Ishikawa (cell line): Measurements from ENCODE around the gene CD180.

Source experiments
- CEBPB ChIP-seq: IDR thresholded peaks from 2 replicates; pipeline ENCODE4 v1.6.1; 2012
- CREB1 ChIP-seq: IDR thresholded peaks from 2 replicates; pipeline ENCODE4 v1.6.1; 2012; ENCODE audit warnings: low read depth
- EGR1 ChIP-seq: IDR thresholded peaks from 2 replicates; pipeline ENCODE4 v1.6.1; 2012
- EP300 ChIP-seq: IDR thresholded peaks from 2 replicates; pipeline ENCODE4 v1.6.1; 2012; ENCODE audit warnings: borderline replicate concordance
- FOXM1 ChIP-seq: IDR thresholded peaks from 2 replicates; pipeline ENCODE4 v1.6.1; 2012; ENCODE audit warnings: low read depth, borderline replicate concordance
- MAX ChIP-seq: IDR thresholded peaks from 2 replicates; pipeline ENCODE4 v1.6.1; 2012
- NFIC ChIP-seq: IDR thresholded peaks from 2 replicates; pipeline ENCODE4 v1.6.1; 2012
- RAD21 ChIP-seq: IDR thresholded peaks from 2 replicates; pipeline ENCODE4 v1.6.1; 2012; ENCODE audit warnings: low read depth
- REST ChIP-seq: IDR thresholded peaks from 2 replicates; pipeline ENCODE4 v1.6.1; 2012; ENCODE audit warnings: low read depth, mild to moderate bottlenecking
- TAF1 ChIP-seq: IDR thresholded peaks from 2 replicates; pipeline ENCODE4 v1.6.1; 2012; ENCODE audit warnings: low read depth, mild to moderate bottlenecking
- TCF12 ChIP-seq: IDR thresholded peaks from 2 replicates; pipeline ENCODE4 v1.6.1; 2012; ENCODE audit warnings: low read depth
- TEAD4 ChIP-seq: IDR thresholded peaks from 2 replicates; pipeline ENCODE4 v1.6.1; 2012
- USF1 ChIP-seq: IDR thresholded peaks from 2 replicates; pipeline ENCODE4 v1.6.1; 2012
- YY1 ChIP-seq: IDR thresholded peaks from 2 replicates; pipeline ENCODE4 v1.6.1; 2012; ENCODE audit warnings: low read depth
- ZBTB7A ChIP-seq: IDR thresholded peaks from 2 replicates; pipeline ENCODE4 v1.6.1; 2012; ENCODE audit warnings: low read depth

CD180 gene

DNA sequence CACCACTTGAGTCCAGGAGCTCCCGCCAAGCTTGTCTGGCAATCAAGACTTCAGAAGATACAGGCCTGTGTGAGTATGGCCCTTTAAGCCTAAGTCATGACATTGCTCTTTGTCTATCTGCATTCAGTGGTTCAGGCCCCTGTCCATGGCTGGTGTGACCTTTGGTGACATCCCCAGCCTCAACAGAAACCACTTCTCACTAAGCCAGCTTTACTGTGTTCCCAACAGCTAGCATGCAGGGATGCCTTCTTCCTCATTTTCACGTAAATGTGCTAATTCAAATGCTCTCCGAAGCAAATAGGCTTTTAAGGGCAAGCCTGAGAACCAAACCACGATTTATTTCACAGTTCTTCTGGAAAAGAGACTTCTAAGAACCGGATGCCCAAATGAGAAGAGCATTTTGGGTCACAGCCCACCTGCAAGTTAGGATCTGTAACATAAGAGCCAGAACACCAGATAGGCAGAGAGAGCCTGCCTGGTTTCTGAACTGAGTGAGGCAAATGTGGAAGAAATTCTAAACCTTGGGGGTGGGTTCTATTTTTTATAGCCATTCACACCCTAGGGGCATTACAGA, 14.9 kb downstream of the CD180 start:
- TF ChIP-seq RAD21: no peak
- TF ChIP-seq FOXM1: no peak

- TF ChIP-seq TAF1: no peak
- no peak for TF ChIP-seq FOXM1
- TF ChIP-seq RAD21: no peak
- TF ChIP-seq NFIC: no peak
- no peak for TF ChIP-seq CREB1
- TF ChIP-seq REST: no peak
Observed at GRCh38 chr5:67179697-67180361, 16.8 kb downstream of the CD180 start.

- TF ChIP-seq YY1 (no peak), CEBPB (no peak), USF1 (no peak), EP300 (no peak), TEAD4 (no peak), MAX (no peak), NFIC (no peak), FOXM1 (no peak)
Observed at GRCh38 chr5:67178966-67179365, 17.6 kb downstream of the CD180 start.

DNA sequence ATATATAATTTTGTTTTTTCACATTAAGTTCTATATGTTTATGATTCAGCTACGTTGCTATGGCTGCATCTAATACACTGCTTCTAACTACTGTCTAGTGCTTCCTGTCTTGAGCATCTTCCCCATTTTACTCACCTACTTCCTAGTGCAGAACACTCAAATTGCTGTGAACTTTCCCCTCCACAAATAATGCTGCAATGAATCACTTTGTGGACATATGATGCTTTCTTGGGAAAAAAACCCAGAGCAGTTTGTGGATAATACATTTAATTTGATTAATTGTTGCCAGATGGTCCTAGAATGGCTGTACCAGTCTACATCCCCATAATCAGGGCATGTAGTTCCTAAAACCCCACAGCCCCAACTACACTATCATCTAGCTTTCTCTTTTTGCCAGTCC, 18.5 kb downstream of the CD180 start:
- TF ChIP-seq MAX (no peak), EGR1 (no peak), ZBTB7A (no peak), TAF1 (no peak), CREB1 (no peak), TEAD4 (no peak), NFIC (no peak), CEBPB (no peak), FOXM1 (no peak), YY1 (no peak), TCF12 (no peak)

- TF ChIP-seq TCF12 (no peak), EP300 (no peak), USF1 (no peak), YY1 (no peak), NFIC (no peak), REST (no peak), TEAD4 (no peak)
Observed at GRCh38 chr5:67176936-67177335, 19.7 kb downstream of the CD180 start.

DNA sequence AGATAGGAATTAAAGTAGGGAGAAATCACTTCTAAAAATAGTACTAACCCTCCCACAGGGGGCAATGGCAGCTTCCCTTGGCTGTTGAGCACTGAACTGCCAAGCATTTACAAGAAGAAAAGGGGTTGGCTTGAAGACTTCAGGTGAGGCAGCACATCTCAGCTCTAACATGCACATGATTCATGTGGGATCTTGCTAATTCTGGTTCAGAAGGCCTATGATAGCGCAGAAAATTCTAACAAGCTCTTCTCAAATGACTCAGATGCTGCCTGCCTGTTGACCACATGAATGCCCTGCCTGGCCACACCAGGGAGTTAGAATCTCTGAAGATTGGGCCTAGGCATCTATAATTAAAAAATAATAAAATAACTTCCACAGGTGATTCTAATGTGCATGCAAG, 22.6 kb downstream of the CD180 start:
- TF ChIP-seq USF1: no peak
- no peak for TF ChIP-seq CREB1
- TF ChIP-seq FOXM1: no peak
- no peak for TF ChIP-seq YY1
